IMR-90 (cell line): ENCODE results near the gene SYT11. TPM values are rescaled to one million over a fixed set of nuclear protein-coding genes. Genes with fewer than 3 reads are reported as not detected.

Experiments
- ATAC-seq: fragments of 200-7000 bp; cut with Tn5 transposase; 2 replicates; pipeline ENCODE4 v1.9.1; 2020; ENCODE audit warnings: low read depth, mild to moderate bottlenecking, moderate library complexity
- BruUV-seq: library from RNA; stranded (reverse); fragments of 400-500 nt; replicated peaks from 2 replicates; lab custom pipeline; 2021; lab: Mats Ljungman, UMichigan
- CTCF ChIA-PET: fragments of 300-600 bp; formaldehyde crosslinking; extraction: SDS; loops from one replicate; lab custom pipeline; 2021; ENCODE audit warnings: antibody characterized with exemption; lab: Yijun Ruan, JAX
- POLR2A ChIA-PET: fragments of 300-600 bp; sonication (Branson Sonifier 250); formaldehyde crosslinking; loops from one replicate; lab custom pipeline; 2022; ENCODE audit warnings: antibody characterized with exemption; ENCODE audit not compliant: unreplicated experiment; lab: Charles Lee
- DNase-seq: peaks from one replicate; pipeline ENCODE4 v3.0.0; 2013
- H2AFZ ChIP-seq: replicated peaks from 2 replicates; pipeline ENCODE3; 2013; ENCODE audit warnings: low read length, mild to moderate bottlenecking; ENCODE audit not compliant: poor library complexity
- H2AK5ac ChIP-seq: 2 replicates; pipeline ENCODE4 v1.6.1; 2013; ENCODE audit warnings: low read depth, low read length, inconsistent platforms
- H2AK9ac ChIP-seq: replicated peaks from 2 replicates; pipeline ENCODE3; 2013; ENCODE audit warnings: mild to moderate bottlenecking, low read depth, low read length, moderate library complexity; ENCODE audit not compliant: poor library complexity
- H2BK120ac ChIP-seq: 2 replicates; pipeline ENCODE4 v1.6.1; 2013; ENCODE audit warnings: low read depth, low read length, inconsistent platforms
- H2BK15ac ChIP-seq: 3 replicates; pipeline ENCODE4 v1.6.1; 2013; ENCODE audit warnings: low read depth, low read length, inconsistent platforms
- H2BK20ac ChIP-seq: 2 replicates; pipeline ENCODE4 v1.6.1; 2013; ENCODE audit warnings: low read depth, mild to moderate bottlenecking, inconsistent platforms, low read length, moderate library complexity
- H2BK5ac ChIP-seq: 2 replicates; pipeline ENCODE4 v1.6.1; 2013; ENCODE audit warnings: mild to moderate bottlenecking, low read depth, low read length, inconsistent platforms; ENCODE audit not compliant: poor library complexity, severe bottlenecking
- H3K14ac ChIP-seq: replicated peaks from 2 replicates; pipeline ENCODE4 v1.6.1; 2013; ENCODE audit warnings: low read depth, low read length, inconsistent platforms
- H3K18ac ChIP-seq: 2 replicates; pipeline ENCODE4 v1.6.1; 2013; ENCODE audit warnings: low read depth, low read length, control low read depth
- H3K23ac ChIP-seq: 2 replicates; pipeline ENCODE4 v1.6.1; 2013; ENCODE audit warnings: low read depth, low read length, inconsistent platforms
- H3K27ac ChIP-seq: 2 replicates; pipeline ENCODE4 v1.5.1; 2013; ENCODE audit warnings: mild to moderate bottlenecking, control low read depth, low read length; ENCODE audit not compliant: insufficient read depth
- H3K27me3 ChIP-seq: 2 replicates; pipeline ENCODE4 v1.6.1; 2013; ENCODE audit warnings: low read length; ENCODE audit not compliant: control insufficient read depth, insufficient read depth
- H3K36me3 ChIP-seq: 2 replicates; pipeline ENCODE4 v1.6.1; 2013; ENCODE audit warnings: low read length, mixed read lengths; ENCODE audit not compliant: control insufficient read depth, insufficient read depth
- H3K4ac ChIP-seq: 2 replicates; pipeline ENCODE4 v1.6.1; 2013; ENCODE audit warnings: low read depth, low read length, inconsistent platforms
- H3K4me1 ChIP-seq: 2 replicates; pipeline ENCODE4 v1.6.1; 2013; ENCODE audit warnings: low read length, mixed read lengths; ENCODE audit not compliant: control insufficient read depth, insufficient read depth
- H3K4me2 ChIP-seq: 2 replicates; pipeline ENCODE4 v1.6.1; 2013; ENCODE audit warnings: low read depth, mild to moderate bottlenecking, control low read depth, low read length, moderate library complexity
- H3K4me3 ChIP-seq: 2 replicates; pipeline ENCODE4 v1.5.1; 2013; ENCODE audit warnings: low read depth, mild to moderate bottlenecking, control low read depth, low read length, moderate library complexity; ENCODE audit not compliant: insufficient read depth
- H3K56ac ChIP-seq: 2 replicates; pipeline ENCODE4 v1.6.1; 2013; ENCODE audit warnings: low read length, inconsistent platforms; ENCODE audit not compliant: insufficient read depth; ENCODE audit errors: extremely low read depth
- H3K79me1 ChIP-seq, 2 experiments: 2 replicates each; pipeline ENCODE4 v1.6.1; 2013; ENCODE audit warnings: low read length in 2 of 2, inconsistent platforms in 1 of 2, low read depth in 1 of 2
- H3K9ac ChIP-seq: 2 replicates; pipeline ENCODE4 v1.6.1; 2013; ENCODE audit warnings: low read depth, low read length, control low read depth
- H3K9me1 ChIP-seq: 2 replicates; pipeline ENCODE4 v1.6.1; 2013; ENCODE audit warnings: low read length, inconsistent platforms; ENCODE audit not compliant: insufficient read depth
- H3K9me3 ChIP-seq: 2 replicates; pipeline ENCODE4 v1.6.1; 2013; ENCODE audit warnings: low read length; ENCODE audit not compliant: control insufficient read depth, insufficient read depth
- H4K20me1 ChIP-seq: 2 replicates; pipeline ENCODE4 v1.6.1; 2013; ENCODE audit warnings: low read length, inconsistent platforms; ENCODE audit not compliant: insufficient read depth
- H4K5ac ChIP-seq: 2 replicates; pipeline ENCODE4 v1.6.1; 2013; ENCODE audit warnings: mild to moderate bottlenecking, low read depth, low read length, control low read depth
- H4K8ac ChIP-seq, 2 experiments: 2 replicates each; pipeline ENCODE4 v1.6.1; 2013; ENCODE audit warnings: low read depth in 2 of 2, low read length in 2 of 2, control low read depth in 1 of 2, inconsistent platforms in 1 of 2
- H4K91ac ChIP-seq: 2 replicates; pipeline ENCODE4 v1.6.1; 2013; ENCODE audit warnings: low read depth, low read length, inconsistent platforms; ENCODE audit not compliant: insufficient read depth
- BHLHE40 ChIP-seq: fragments of 150-350 bp; IDR thresholded peaks from 2 replicates; pipeline ENCODE4 v1.6.1; 2016; ENCODE audit warnings: mild to moderate bottlenecking, low read depth, low read length
- CEBPB ChIP-seq: IDR thresholded peaks from 2 replicates; pipeline ENCODE4 v1.6.1; 2012; ENCODE audit warnings: low read depth, low read length, improper control_type of control experiment
- CHD1 ChIP-seq: IDR thresholded peaks from 2 replicates; pipeline ENCODE4 v1.6.1; 2012; ENCODE audit warnings: low read depth, low read length, improper control_type of control experiment
- FOS ChIP-seq: fragments of 150-350 bp; IDR thresholded peaks from 2 replicates; pipeline ENCODE4 v1.6.1; 2016; ENCODE audit warnings: low read depth, low read length
- MAFK ChIP-seq: IDR thresholded peaks from 2 replicates; pipeline ENCODE4 v1.6.1; 2012; ENCODE audit warnings: low read depth, low read length, improper control_type of control experiment
- MAZ ChIP-seq: IDR thresholded peaks from 2 replicates; pipeline ENCODE4 v1.6.1; 2012; ENCODE audit warnings: low read depth, mild to moderate bottlenecking, low read length, improper control_type of control experiment, moderate library complexity, borderline replicate concordance
- MXI1 ChIP-seq: IDR thresholded peaks from 2 replicates; pipeline ENCODE4 v1.6.1; 2012; ENCODE audit warnings: low read depth, mild to moderate bottlenecking, low read length, moderate library complexity, borderline replicate concordance
- NFE2L2 ChIP-seq: fragments of 150-350 bp; IDR thresholded peaks from 2 replicates; pipeline ENCODE4 v1.6.1; 2016; ENCODE audit warnings: low read depth, mild to moderate bottlenecking, low read length
- POLR2A ChIP-seq: IDR thresholded peaks from 2 replicates; pipeline ENCODE4 v1.6.1; 2012; ENCODE audit warnings: mild to moderate bottlenecking, low read depth, low read length
- RAD21 ChIP-seq: IDR thresholded peaks from 2 replicates; pipeline ENCODE4 v1.6.1; 2012; ENCODE audit warnings: low read length, improper control_type of control experiment
- RCOR1 ChIP-seq: IDR thresholded peaks from 2 replicates; pipeline ENCODE4 v1.6.1; 2012; ENCODE audit warnings: mild to moderate bottlenecking, low read length, improper control_type of control experiment; ENCODE audit not compliant: insufficient replicate concordance
- RFX5 ChIP-seq: IDR thresholded peaks from 2 replicates; pipeline ENCODE4 v1.8.0; 2012; ENCODE audit warnings: low read depth, mild to moderate bottlenecking, low read length, moderate library complexity
- SMC3 ChIP-seq: fragments of 150-350 bp; IDR thresholded peaks from 2 replicates; pipeline ENCODE4 v1.6.1; 2016; ENCODE audit warnings: low read depth, mild to moderate bottlenecking, antibody characterized with exemption, low read length, moderate library complexity
- WGBS, 2 experiments: methylation state at CpG; one replicate each; pipeline versions ENCODE4 v1.1.5 to v1.1.7; 2013; ENCODE audit warnings: missing lambda C conversion rate in 2 of 2; ENCODE audit not compliant: insufficient read length in 1 of 2; ENCODE audit errors: extremely low coverage in 2 of 2; 5-methylcytosine and 5-hydroxymethylcytosine counted together
- dilution Hi-C: fragments of 300-500 bp; cut with HindIII; formaldehyde crosslinking; loops from one replicate; pipeline ENCODE4 v1.14.3; 2018; ENCODE audit warnings: low sequenced_read_pairs; ENCODE audit not compliant: unreplicated experiment
- in situ Hi-C: fragments of 300-500 bp; cut with MboI; formaldehyde crosslinking; loops from 3 replicates; pipeline ENCODE4 v1.14.3; 2019; ENCODE audit warnings: low sequenced_read_pairs, inconsistent platforms, mixed read lengths
- intact Hi-C: fragments of 100-400 bp; cut with micrococcal nuclease; formaldehyde crosslinking; loops from 2 replicates; pipeline ENCODE4 v1.10.0; 2022
- polyA plus RNA-seq, 3 experiments: library from polyadenylated mRNA; depleted of rRNA; stranded (reverse); fragments of >200 nt; gene quantifications; 2 replicates each; pipeline ENCODE4 v1.2.3, GENCODE V29; 2012; ENCODE audit warnings: low replicate concordance in 1 of 3
- total RNA-seq: library from RNA; depleted of rRNA; stranded (reverse); fragments of >200 nt; gene quantifications from 2 replicates; pipeline ENCODE4 v1.2.3, GENCODE V29; 2012
- TF ChIP-seq, protein P1 (sequence below): fragments of 150-350 bp; IDR thresholded peaks from 2 replicates; pipeline ENCODE4 v1.6.1; 2016; ENCODE audit warnings: low read depth, mild to moderate bottlenecking, low read length, moderate library complexity, borderline replicate concordance
- TF ChIP-seq, protein P2 (sequence below): conservative IDR thresholded peaks from 2 replicates; pipeline ENCODE4 v1.5.1; 2012; ENCODE audit warnings: mild to moderate bottlenecking, low read depth, low read length, improper control_type of control experiment
- TF ChIP-seq, protein P3 (sequence below): fragments of 150-350 bp; IDR thresholded peaks from 2 replicates; pipeline ENCODE4 v1.6.1; 2017; ENCODE audit warnings: mild to moderate bottlenecking, antibody characterized with exemption, low read length, low read depth

SYT11 gene
- total and polyA plus RNA-seq, 2 of the 4 experiments (the other 2 are of a cell fraction): 22.9 to 43.7 TPM

GRCh38 chr1:155904261-155904660 lies 44.9 kb downstream of the SYT11 start:
- H2BK15ac ChIP-seq: no peak overlapping the region
- H3K27me3 ChIP-seq: no peaks in the 10 kb centered on the region
- 100% methylated on average over 4 of the region's 12 CpGs; no CpG with 5 or more reads in 1 of the 2 experiments for WGBS, 2 experiments
- no peak overlapping the region for H2BK120ac ChIP-seq
- no peak overlapping the region for H3K4ac ChIP-seq
- CTCF ChIA-PET: interaction anchor here (0.6 to 1.8 kb wide), 2 partner anchors 10 to 84 kb away, joined by 3 to 8 read pairs; no protein-coding TSS in a partner anchor
- H2AK9ac ChIP-seq: no peak overlapping the region
- dilution Hi-C loops: no loop called here
- H3K4me2 ChIP-seq: no peak overlapping the region
- H3K14ac ChIP-seq: no peak overlapping the region
- H3K4me3 ChIP-seq: no peak overlapping the region
- H2BK5ac ChIP-seq: no peak overlapping the region
- ATAC-seq (no peak), DNase-seq (no peak)
- intact Hi-C loops: no loop called here
- H2BK20ac ChIP-seq: no peak overlapping the region
- H4K91ac ChIP-seq: no peak overlapping the region
- no peak overlapping the region for H3K9ac ChIP-seq
- H3K4me1 ChIP-seq: no peaks in the 10 kb centered on the region
- no peak overlapping the region for H3K23ac ChIP-seq
- in situ Hi-C loops: no loop called here
- H3K36me3 ChIP-seq: peaks cover 59% of the 10 kb centered on the region
- no peak overlapping the region for H2AK5ac ChIP-seq
- H4K20me1 ChIP-seq: no peaks in the 10 kb centered on the region; the same call in 1 of the 2 replicates
- no peaks in the 10 kb centered on the region for H3K9me3 ChIP-seq
- TF ChIP-seq MAFK: no peak
- TF ChIP-seq CEBPB: no peak
- no peak for TF ChIP-seq RAD21
- TF ChIP-seq FOS: no peak
- no peak for TF ChIP-seq SMC3
- TF ChIP-seq, protein P1, sequence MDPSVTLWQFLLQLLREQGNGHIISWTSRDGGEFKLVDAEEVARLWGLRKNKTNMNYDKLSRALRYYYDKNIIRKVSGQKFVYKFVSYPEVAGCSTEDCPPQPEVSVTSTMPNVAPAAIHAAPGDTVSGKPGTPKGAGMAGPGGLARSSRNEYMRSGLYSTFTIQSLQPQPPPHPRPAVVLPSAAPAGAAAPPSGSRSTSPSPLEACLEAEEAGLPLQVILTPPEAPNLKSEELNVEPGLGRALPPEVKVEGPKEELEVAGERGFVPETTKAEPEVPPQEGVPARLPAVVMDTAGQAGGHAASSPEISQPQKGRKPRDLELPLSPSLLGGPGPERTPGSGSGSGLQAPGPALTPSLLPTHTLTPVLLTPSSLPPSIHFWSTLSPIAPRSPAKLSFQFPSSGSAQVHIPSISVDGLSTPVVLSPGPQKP: no peak
- TF ChIP-seq, protein P2, sequence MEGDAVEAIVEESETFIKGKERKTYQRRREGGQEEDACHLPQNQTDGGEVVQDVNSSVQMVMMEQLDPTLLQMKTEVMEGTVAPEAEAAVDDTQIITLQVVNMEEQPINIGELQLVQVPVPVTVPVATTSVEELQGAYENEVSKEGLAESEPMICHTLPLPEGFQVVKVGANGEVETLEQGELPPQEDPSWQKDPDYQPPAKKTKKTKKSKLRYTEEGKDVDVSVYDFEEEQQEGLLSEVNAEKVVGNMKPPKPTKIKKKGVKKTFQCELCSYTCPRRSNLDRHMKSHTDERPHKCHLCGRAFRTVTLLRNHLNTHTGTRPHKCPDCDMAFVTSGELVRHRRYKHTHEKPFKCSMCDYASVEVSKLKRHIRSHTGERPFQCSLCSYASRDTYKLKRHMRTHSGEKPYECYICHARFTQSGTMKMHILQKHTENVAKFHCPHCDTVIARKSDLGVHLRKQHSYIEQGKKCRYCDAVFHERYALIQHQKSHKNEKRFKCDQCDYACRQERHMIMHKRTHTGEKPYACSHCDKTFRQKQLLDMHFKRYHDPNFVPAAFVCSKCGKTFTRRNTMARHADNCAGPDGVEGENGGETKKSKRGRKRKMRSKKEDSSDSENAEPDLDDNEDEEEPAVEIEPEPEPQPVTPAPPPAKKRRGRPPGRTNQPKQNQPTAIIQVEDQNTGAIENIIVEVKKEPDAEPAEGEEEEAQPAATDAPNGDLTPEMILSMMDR: no peak
- no peak for TF ChIP-seq NFE2L2
- no peak for TF ChIP-seq RFX5
- no peak for TF ChIP-seq MXI1
- TF ChIP-seq, protein P3, sequence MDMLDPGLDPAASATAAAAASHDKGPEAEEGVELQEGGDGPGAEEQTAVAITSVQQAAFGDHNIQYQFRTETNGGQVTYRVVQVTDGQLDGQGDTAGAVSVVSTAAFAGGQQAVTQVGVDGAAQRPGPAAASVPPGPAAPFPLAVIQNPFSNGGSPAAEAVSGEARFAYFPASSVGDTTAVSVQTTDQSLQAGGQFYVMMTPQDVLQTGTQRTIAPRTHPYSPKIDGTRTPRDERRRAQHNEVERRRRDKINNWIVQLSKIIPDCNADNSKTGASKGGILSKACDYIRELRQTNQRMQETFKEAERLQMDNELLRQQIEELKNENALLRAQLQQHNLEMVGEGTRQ: no peak
- no peak for TF ChIP-seq RCOR1
- no peak for TF ChIP-seq POLR2A
- no peak for TF ChIP-seq BHLHE40
- TF ChIP-seq MAZ: no peak
- TF ChIP-seq CHD1: no peak
- H3K18ac ChIP-seq: no peak overlapping the region
- POLR2A ChIA-PET: no interaction called here
- H3K27ac ChIP-seq: no peak overlapping the region
- no peak overlapping the region for H3K56ac ChIP-seq
- no TSS peak for BruUV-seq
- peaks cover 36 to 45% of the 10 kb centered on the region in 2 experiments for H3K79me1 ChIP-seq
- no peak overlapping the region for H2AFZ ChIP-seq
- no peak overlapping the region for H4K5ac ChIP-seq
- H3K9me1 ChIP-seq: peaks cover 2% of the 10 kb centered on the region; the same call in 1 of the 2 replicates
- no peak overlapping the region for H4K8ac ChIP-seq
